22Rv1 (cell line): ENCODE measurements around the gene SDK1.

Experiments
- ZFX ChIP-seq: fragments of 450-650 bp; IDR thresholded peaks from 2 replicates; pipeline ENCODE4 v1.6.1; 2017; ENCODE audit warnings: antibody characterized with exemption, borderline replicate concordance
- TF ChIP-seq, protein P1 (sequence below): fragments of 450-650 bp; IDR thresholded peaks from 2 replicates; pipeline ENCODE4 v1.5.1; 2017; ENCODE audit warnings: mild to moderate bottlenecking

DNA sequence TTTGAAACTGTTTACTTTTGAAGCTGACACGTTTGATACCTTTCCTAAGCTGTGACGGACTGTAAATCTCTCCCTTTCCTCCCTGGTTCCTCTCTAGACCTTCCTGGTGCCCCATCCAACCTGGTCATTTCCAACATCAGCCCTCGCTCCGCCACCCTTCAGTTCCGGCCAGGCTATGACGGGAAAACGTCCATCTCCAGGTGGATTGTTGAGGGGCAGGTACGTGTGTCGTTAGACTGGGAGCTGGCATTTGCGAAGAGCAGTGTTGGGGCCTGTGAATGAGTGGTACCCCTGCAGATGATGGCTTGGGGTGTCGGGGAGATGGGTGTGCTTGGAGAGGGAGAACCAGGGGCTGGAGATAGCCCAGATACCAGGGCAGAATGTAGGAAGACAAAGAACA lies 778.3 kb downstream of the SDK1 start:
- TF ChIP-seq, protein P1, sequence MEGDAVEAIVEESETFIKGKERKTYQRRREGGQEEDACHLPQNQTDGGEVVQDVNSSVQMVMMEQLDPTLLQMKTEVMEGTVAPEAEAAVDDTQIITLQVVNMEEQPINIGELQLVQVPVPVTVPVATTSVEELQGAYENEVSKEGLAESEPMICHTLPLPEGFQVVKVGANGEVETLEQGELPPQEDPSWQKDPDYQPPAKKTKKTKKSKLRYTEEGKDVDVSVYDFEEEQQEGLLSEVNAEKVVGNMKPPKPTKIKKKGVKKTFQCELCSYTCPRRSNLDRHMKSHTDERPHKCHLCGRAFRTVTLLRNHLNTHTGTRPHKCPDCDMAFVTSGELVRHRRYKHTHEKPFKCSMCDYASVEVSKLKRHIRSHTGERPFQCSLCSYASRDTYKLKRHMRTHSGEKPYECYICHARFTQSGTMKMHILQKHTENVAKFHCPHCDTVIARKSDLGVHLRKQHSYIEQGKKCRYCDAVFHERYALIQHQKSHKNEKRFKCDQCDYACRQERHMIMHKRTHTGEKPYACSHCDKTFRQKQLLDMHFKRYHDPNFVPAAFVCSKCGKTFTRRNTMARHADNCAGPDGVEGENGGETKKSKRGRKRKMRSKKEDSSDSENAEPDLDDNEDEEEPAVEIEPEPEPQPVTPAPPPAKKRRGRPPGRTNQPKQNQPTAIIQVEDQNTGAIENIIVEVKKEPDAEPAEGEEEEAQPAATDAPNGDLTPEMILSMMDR, result no peak
- no peak for TF ChIP-seq ZFX
